Sigmoid colon (tissue), 4 donors: ENCODE results near the gene UBXN1.

Experiments
- CTCF ChIP-seq, 4 experiments: fragments of 450-650 bp in 3 of 4; fragments of 200-600 bp in 1 of 4; IDR thresholded peaks; one replicate each; pipeline ENCODE4 v1.5.1; 2016 to 2019; ENCODE audit warnings: antibody characterized with exemption in 4 of 4, mild to moderate bottlenecking in 3 of 4, moderate library complexity in 2 of 4
- EP300 ChIP-seq, 4 donors: sonication (generic); formaldehyde crosslinking; IDR thresholded peaks; one replicate each; pipeline ENCODE4 v1.6.1; 2017; ENCODE audit warnings: antibody characterized with exemption in 4 of 4
- POLR2A ChIP-seq, 2 donors: fragments of 450-650 bp; IDR thresholded peaks; one replicate each; pipeline ENCODE4 v1.6.1; 2016; ENCODE audit warnings: antibody characterized with exemption in 2 of 2, mild to moderate bottlenecking in 2 of 2, moderate library complexity in 2 of 2
- POLR2AphosphoS5 ChIP-seq, 4 donors: sonication (generic); formaldehyde crosslinking; IDR thresholded peaks; one replicate each; pipeline ENCODE4 v1.6.1; 2017; ENCODE audit warnings: antibody characterized with exemption in 4 of 4

DNA sequence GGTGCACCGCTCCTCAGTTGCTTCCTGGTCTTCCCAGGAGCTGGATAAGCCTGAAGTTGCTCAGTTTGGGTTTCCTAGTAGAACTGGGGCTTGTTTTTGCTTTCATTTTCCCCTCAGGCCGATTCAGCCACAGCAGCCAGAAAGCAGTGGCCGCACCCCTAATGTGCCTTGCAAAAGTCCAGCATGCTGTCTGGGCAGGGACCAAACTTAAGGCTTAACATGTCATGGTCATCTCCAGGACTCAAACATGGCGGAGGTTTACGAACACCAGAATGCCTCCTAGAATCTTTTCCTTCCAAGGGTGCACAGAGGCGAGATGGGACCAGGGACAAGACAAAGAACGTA lies 31.1 kb upstream of the UBXN1 start:
- no peak for TF ChIP-seq CTCF (IDR thresholded peaks at IDR 0.05)
- TF ChIP-seq POLR2A (IDR thresholded peaks at IDR 0.05), result no peak
- TF ChIP-seq POLR2AphosphoS5 (IDR thresholded peaks at IDR 0.05), result no peak
- TF ChIP-seq EP300 (IDR thresholded peaks at IDR 0.05), result no peak
